ENCODE results near the gene TRIML2.
"Not testable (repeated sequence)": the region's sequence is repeated elsewhere in the genome, so short reads cannot be mapped to it uniquely, and the experiment has no call there.

TRIML2 gene

DNA sequence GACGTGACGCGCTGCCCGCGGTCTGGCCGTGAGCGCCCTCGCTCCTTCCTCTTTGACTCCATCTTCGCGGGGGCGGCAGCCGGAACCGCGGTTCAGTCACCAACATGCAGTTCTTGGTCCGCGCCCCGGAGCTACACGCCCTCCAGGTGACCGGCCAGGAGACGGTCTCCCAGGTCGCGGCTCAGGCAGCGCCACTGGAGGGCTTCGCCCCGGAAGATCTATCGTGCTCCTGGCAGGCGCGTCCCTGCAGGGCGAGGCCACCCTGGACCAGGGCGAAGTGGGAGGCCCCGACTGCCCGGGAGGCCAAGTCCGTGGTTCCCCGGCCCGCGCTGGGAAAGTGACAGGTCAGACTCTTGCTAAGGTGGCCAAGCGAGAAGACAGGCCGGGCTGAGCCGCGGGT is 2.9 kb downstream of the TRIML2 start:
- no peak for DNase-seq

DNA sequence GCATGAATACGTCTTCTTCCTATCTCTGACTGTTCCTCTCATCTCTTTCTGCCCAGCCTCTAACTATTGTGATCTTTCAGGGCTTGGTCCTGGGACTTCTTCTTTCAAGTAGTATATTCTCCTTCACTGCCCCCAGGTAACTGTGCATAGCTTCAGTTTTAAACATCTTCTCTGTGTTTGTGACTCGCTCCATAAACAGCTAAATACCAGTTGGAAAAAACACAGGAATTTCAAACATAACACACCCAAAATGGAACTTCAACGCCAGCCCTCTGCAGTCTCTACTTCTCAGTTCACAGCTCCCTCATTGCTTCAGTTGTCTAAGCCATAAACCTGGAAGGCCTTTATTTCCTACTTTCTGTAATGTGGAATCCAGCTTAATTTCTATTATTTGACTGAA is 16.6 kb downstream of the TRIML2 start:
- DNase-seq, result no peak

DNA sequence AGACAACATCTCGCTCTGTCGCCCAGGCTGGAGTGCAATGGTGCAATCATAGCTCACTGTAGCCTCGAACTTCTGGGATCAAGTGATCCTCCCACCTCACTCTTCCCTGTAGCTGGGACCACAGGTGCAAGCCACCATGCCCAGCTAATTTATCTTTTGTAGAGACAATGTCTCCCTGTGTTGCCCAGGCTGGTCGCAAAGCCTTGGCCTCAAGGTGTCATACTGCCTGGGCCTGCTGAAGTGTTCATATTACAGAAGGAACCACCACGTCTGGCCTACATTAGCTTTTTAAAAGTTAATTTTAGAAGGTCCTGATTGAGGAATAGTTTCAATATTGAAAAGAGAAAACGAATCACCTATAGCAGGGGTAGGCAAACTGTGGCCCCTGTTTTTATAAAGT is 22.5 kb downstream of the TRIML2 start:
- no peak for DNase-seq

DNA sequence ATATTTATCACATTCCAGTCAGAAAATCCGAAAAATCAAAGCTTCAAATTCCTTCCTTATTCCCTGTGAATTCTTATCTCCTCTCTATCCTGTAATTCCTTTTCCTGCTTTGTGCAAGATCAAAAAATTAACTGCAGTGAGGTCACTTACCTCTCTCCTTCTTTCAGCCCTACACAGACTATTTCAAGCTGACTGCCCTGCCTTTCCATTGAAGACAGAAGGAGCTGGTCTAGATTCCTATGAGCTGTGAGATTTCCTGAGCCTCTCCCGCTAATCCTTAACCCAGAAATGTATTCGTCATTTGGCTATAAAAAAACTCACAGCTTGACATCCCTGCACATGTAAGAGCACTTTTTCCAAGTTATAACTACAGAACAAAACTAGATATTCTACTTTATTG is 26.6 kb downstream of the TRIML2 start:
- DNase-seq, result no peak

DNA sequence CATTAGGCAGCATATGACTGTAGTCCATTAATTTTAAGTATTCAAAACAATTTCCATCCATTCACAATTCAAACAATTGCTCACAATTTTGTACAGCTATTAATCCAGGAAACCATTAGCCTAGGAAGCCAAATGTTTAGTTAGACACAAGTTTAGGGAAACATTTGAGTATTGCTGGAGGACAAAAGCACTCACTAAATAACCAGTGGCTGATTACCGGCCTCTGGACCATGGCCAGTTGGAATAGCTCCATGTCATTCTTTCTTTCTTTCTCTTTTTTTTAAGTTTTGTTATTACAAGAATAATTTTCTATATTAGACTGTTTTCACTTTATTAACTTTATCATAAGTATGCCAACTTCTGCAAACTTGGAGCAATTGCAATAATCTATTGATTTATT is 31.3 kb downstream of the TRIML2 start:
- DNase-seq, result no peak

DNA sequence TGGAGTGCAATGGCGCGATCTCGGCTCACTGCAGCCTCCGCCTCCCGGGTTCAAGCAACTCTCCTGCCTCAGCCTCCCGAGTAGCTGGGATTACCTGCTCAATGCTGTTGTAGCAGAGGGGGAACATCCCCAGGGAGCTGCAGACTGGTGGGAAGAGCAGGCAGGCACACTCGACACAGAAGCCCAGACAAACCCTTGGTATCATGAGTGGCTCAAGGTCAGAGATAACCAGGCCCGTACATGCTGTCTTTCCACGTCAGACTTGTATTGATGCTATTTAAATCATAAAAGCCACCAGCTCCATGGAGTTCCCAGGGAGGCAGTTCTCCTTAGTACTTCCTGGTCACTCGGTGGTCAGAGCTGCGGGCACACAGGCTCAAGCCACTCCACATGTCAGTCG is 33.2 kb downstream of the TRIML2 start:
- no peak for DNase-seq

DNA sequence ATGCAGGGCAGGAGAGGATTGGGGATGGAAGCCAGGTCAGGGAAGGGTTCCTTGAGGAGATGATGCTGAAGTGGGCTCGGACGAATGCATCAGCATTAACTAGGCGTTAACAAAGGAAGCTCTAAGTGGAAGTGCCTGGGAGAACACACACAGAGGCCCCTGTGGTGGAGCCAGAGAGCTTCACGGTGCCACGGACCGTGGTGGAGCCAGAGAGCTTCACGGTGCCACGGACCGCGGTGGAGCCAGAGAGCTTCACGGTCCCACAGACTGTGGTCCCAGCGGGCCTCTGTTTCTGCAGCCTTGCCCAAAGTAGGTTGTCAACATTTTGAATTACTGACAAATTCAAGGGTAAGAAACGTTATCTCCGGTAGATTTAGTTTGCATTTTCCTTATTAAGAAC is 48.3 kb downstream of the TRIML2 start:
- no peak for DNase-seq

DNA sequence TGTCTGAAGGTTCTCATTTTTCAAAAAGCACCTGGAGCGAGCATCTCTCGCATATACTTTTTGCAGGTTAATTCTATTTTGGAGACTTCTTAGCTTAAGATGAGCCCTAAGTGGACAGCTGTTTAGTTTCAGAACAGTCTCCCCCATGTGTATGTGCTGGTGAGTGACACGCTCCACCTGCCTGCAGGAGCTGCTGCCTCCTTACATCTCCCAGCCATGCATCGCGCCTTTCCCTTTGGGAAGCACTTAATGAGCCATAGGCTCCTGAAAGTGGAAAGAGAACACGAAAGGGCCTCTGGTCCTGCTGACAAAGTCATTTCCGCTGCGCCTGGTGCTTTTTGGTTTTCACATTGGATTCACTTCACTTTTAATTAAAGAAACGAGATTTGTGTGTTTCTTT is 56.1 kb downstream of the TRIML2 start:
- DNase-seq, result peak; percentile 60

DNA sequence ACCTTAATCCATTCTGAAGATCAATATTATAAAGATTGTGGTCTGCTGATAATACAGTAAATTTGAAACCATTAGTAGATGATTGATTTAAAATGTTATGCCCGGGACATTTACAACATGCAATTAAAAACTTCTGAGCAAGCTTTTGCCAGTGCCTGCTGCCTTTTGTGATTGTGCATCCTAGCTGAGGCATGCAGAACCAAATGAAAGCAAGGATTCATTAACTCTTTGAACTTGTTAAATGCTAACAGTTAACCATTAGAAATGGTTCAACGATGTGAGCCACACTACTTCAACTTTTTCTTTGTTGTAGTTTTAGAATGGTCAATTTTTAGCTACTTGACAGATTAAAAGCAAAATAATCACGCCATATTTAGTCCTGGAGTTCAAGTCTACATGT is 62.7 kb downstream of the TRIML2 start:
- DNase-seq, result no peak

DNA sequence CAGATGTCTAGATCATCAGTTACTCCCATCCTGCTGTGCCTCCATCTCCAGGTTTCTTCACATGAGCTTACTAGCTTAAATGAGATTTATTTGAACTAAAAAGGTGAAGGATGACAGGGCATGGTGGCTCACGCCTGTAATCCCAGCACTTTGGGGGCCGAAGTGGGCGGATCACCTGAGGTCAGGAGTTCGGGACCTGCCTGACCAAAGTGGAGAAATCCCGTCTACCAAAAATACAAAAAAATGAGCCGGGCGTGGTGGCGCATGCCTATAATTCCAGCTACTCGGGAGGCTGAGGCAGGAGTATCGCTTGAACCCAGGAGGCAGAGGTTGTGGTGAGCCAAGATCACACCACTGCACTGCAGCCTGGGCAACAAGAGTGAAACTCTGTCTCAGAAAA is 63.9 kb downstream of the TRIML2 start:
- DNase-seq, result not testable (repeated sequence)

DNA sequence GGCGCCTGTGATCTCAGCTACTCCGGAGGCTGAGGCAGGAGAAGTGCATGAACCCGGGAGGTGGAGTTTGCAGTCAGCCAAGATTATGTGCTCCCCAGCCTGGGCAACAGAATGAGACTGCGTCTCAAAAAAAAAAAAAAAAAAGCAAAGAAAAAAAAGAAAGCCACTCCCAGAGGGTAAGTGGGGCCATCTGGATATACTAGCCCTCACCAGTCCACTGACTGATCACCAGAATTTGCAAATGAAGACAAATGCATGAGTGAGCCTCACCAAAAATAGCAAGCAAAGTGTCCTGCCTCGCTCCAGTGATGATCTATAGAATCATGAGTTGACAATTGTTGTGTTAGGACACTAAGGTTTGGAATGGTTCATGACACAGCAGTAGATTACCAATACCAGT is 66.2 kb downstream of the TRIML2 start:
- no peak for DNase-seq

DNA sequence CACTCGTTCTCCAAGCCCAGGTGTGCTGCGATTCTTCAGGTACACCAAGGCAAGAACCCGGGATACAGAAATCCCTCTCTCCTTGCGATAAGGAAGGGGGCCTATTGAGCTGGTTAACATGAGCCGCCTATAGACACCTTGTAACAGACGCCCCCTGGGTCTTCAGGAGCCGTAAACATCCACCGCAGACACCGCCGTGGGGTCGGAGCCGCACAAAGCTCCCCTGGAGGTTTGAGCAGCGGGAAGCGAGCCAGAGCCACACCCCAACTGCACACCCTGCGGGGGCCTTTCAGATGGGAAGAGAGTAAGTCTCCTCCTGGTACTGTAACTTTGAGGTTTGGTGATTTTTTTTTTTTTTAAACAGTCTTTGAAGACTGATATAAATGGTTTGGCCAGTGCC is 67.2 kb downstream of the TRIML2 start:
- DNase-seq, result no peak

DNA sequence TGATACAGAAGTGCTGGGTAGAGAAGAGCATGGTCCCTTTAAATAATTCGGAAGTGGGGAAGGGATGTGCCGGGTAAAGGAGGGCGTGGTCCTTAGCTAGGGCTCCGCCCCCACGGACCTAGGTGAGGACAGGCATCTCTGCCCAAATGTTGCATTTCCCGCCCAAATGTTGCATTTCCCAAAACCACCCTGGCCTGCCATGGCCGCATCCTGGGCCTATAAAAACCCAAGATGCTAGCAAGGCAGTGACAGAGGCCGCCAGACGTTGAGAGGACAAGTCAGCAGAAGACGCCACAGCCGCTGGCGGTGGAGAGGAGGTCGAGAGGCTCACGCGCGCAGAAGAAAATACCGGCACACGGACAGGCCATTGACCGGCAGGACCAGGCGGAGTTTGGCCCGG is 67.7 kb downstream of the TRIML2 start:
- no peak for DNase-seq

Measured in islet precursor cell (in vitro differentiated cells).